GM18520 (cell line): ENCODE data around the gene CSAD.

ENCODE experiments used
- ATAC-seq: cut with Tn5 transposase; IDR thresholded peaks from one replicate; pipeline ENCODE4 v1.9.1; 2021; ENCODE audit not compliant: unreplicated experiment

The CSAD gene

GRCh38 chr12:53152390-53152789 lies 28.3 kb downstream of the CSAD start:
- no peak for ATAC-seq

GRCh38 chr12:53151039-53151438 lies 29.7 kb downstream of the CSAD start:
- no peak for ATAC-seq

- ATAC-seq, result no peak
These were observed 33.1 kb downstream of the CSAD start for GRCh38 chr12:53147653-53148052.

GRCh38 chr12:53147181-53147580 lies 33.5 kb downstream of the CSAD start:
- ATAC-seq, result no peak

- no peak for ATAC-seq
These were observed 35.1 kb downstream of the CSAD start for GRCh38 chr12:53145383-53146260.

- ATAC-seq, result no peak
These were observed 37.4 kb downstream of the CSAD start for GRCh38 chr12:53143355-53143754.

- ATAC-seq, result no peak
These were observed 47.0 kb downstream of the CSAD start for GRCh38 chr12:53133722-53134121.

- no peak for ATAC-seq
These were observed 48.9 kb downstream of the CSAD start for GRCh38 chr12:53131844-53132243.

- no peak for ATAC-seq
These were observed 51.8 kb downstream of the CSAD start for GRCh38 chr12:53128780-53129569.

- ATAC-seq, result no peak
These were observed 53.6 kb downstream of the CSAD start for GRCh38 chr12:53127169-53127568.

- ATAC-seq, result no peak
These were observed 56.4 kb downstream of the CSAD start for GRCh38 chr12:53124352-53124723.

GRCh38 chr12:53123578-53124351 lies 57.0 kb downstream of the CSAD start:
- no peak for ATAC-seq

- ATAC-seq, result no peak
These were observed 57.7 kb downstream of the CSAD start for GRCh38 chr12:53122961-53123468.

- ATAC-seq, result no peak
These were observed 59.8 kb downstream of the CSAD start for GRCh38 chr12:53120685-53121525.

- ATAC-seq, result no peak
These were observed 61.9 kb downstream of the CSAD start for GRCh38 chr12:53118751-53119300.

GRCh38 chr12:53115891-53116648 lies 64.7 kb downstream of the CSAD start:
- no peak for ATAC-seq

GRCh38 chr12:53115112-53115890 lies 65.4 kb downstream of the CSAD start:
- ATAC-seq, result no peak

GRCh38 chr12:53113951-53114350 lies 66.8 kb downstream of the CSAD start:
- ATAC-seq, result no peak
